ENCODE data around the gene PLA2G4A. TPM values are rescaled to one million over a fixed set of nuclear protein-coding genes. Genes with fewer than 3 reads are reported as not detected.

The PLA2G4A gene
- polyA plus RNA-seq, 1 donor from 2014 or later = not detected

GRCh38 chr1:186864296-186864695, 35.5 kb downstream of the PLA2G4A start:
- Histone ChIP-seq H3K4me3 (ENCODE audit: low read length) (no peak overlapping the region), H3K27me3 (ENCODE audit: insufficient read depth, low read depth, low read length) (no peaks in the 10 kb centered on the region)

GRCh38 chr1:186865253-186865652, 36.5 kb downstream of the PLA2G4A start:
- Histone ChIP-seq H3K4me3 (ENCODE audit: low read length) (no peak overlapping the region), H3K9ac (ENCODE audit: low read length) (no peak overlapping the region), H3K9me3 (ENCODE audit: low read length) (no peaks in the 10 kb centered on the region), H3K79me2 (replicated peaks; ENCODE audit: insufficient read depth, low read length) (no peaks in the 10 kb centered on the region), H3K27ac (ENCODE audit: low read length) (no peak overlapping the region), H2AFZ (ENCODE audit: low read depth, low read length) (no peak overlapping the region), H3K9me2 (ENCODE audit: insufficient read depth, low read length) (no peaks in the 10 kb centered on the region), H3K36me3 (ENCODE audit: insufficient read depth, low read length) (no peaks in the 10 kb centered on the region), H3F3A (ENCODE audit: insufficient read depth, low read length, poor library complexity, severe bottlenecking) (no peaks in the 10 kb centered on the region), H4K20me1 (ENCODE audit: insufficient read depth) (no peaks in the 10 kb centered on the region), H3K4me2 (ENCODE audit: low read length) (no peak overlapping the region), H3K27me3 (ENCODE audit: insufficient read depth, low read depth, low read length) (no peaks in the 10 kb centered on the region)
- TF ChIP-seq POLR2AphosphoS5 (IDR thresholded peaks at IDR 0.05) (no peak), TAF1 (IDR thresholded peaks at IDR 0.05; ENCODE audit: low read depth) (no peak), EZH2 (IDR thresholded peaks at IDR 0.05; ENCODE audit: borderline replicate concordance, insufficient read depth, low read length, poor library complexity, severe bottlenecking) (no peak), MXI1 (conservative IDR thresholded peaks at IDR 0.05; ENCODE audit: poor library complexity, severe bottlenecking) (no peak), REST (IDR thresholded peaks at IDR 0.05; ENCODE audit: borderline replicate concordance) (no peak), EP300 (conservative IDR thresholded peaks at IDR 0.05; ENCODE audit: poor library complexity, severe bottlenecking) (no peak), RAD21 (conservative IDR thresholded peaks at IDR 0.05) (no peak), SMC3 (conservative IDR thresholded peaks at IDR 0.05; ENCODE audit: poor library complexity) (no peak)

More at GRCh38 chr1:186864296-186864695, 35.5 kb downstream of the PLA2G4A start:
- H3K9me2 ChIP-seq (ENCODE audit: insufficient read depth, low read length) = no peaks in the 10 kb centered on the region
- H3F3A ChIP-seq (ENCODE audit: insufficient read depth, low read length, poor library complexity, severe bottlenecking) = no peaks in the 10 kb centered on the region
- no peaks in the 10 kb centered on the region for H3K9me3 ChIP-seq (ENCODE audit: low read length)
- H3K9ac ChIP-seq (ENCODE audit: low read length) = no peak overlapping the region
- no peaks in the 10 kb centered on the region for H3K36me3 ChIP-seq (ENCODE audit: insufficient read depth, low read length)
- no peak overlapping the region for H2AFZ ChIP-seq (ENCODE audit: low read depth, low read length)
- H4K20me1 ChIP-seq (ENCODE audit: insufficient read depth) = no peaks in the 10 kb centered on the region
- no peak overlapping the region for H3K4me2 ChIP-seq (ENCODE audit: low read length)
- TF ChIP-seq CTCF (IDR thresholded peaks at IDR 0.05; ENCODE audit: poor library complexity, severe bottlenecking) (no peak), REST (IDR thresholded peaks at IDR 0.05; ENCODE audit: borderline replicate concordance) (no peak), SMC3 (conservative IDR thresholded peaks at IDR 0.05; ENCODE audit: poor library complexity) (no peak), TAF1 (IDR thresholded peaks at IDR 0.05; ENCODE audit: low read depth) (no peak), EZH2 (IDR thresholded peaks at IDR 0.05; ENCODE audit: borderline replicate concordance, insufficient read depth, low read length, poor library complexity, severe bottlenecking) (no peak), RAD21 (conservative IDR thresholded peaks at IDR 0.05) (no peak)
- H3K79me2 ChIP-seq (replicated peaks; ENCODE audit: insufficient read depth, low read length) = no peaks in the 10 kb centered on the region
- no peak overlapping the region for H3K27ac ChIP-seq (ENCODE audit: low read length)

Data from neural cell (in vitro differentiated cells).